Large intestine (tissue), 3 donors: ENCODE measurements around the gene CNTNAP2. TPM values are rescaled to one million over a fixed set of nuclear protein-coding genes. Genes with fewer than 3 reads are reported as not detected.

Experiments used
- DNase-seq, 2 donors: peaks; one replicate each; pipeline versions ENCODE4 v3.0.0 to v3.0.0-alpha.2; 2013
- H3K27ac ChIP-seq: one replicate; pipeline ENCODE4 v1.5.1; 2013; ENCODE audit warnings: low read length
- H3K27me3 ChIP-seq: 2 replicates; pipeline ENCODE4 v1.6.1; 2013; ENCODE audit warnings: low read length; ENCODE audit not compliant: control insufficient read depth, insufficient read depth
- H3K36me3 ChIP-seq: 2 replicates; pipeline ENCODE4 v1.6.1; 2013; ENCODE audit warnings: low read length; ENCODE audit not compliant: control insufficient read depth, insufficient read depth
- H3K4me1 ChIP-seq: one replicate; pipeline ENCODE4 v1.6.1; 2013; ENCODE audit warnings: low read length; ENCODE audit not compliant: control insufficient read depth, insufficient read depth
- H3K4me3 ChIP-seq: one replicate; pipeline ENCODE4 v1.5.1; 2013; ENCODE audit warnings: low read length
- H3K9me3 ChIP-seq: one replicate; pipeline ENCODE4 v1.6.1; 2013; ENCODE audit warnings: mild to moderate bottlenecking, low read depth, low read length, moderate library complexity; ENCODE audit not compliant: control insufficient read depth
- WGBS: methylation state at CpG from one replicate; pipeline ENCODE4 v1.1.5; 2013; ENCODE audit warnings: low lambda C conversion rate; ENCODE audit not compliant: insufficient coverage; 5-methylcytosine and 5-hydroxymethylcytosine counted together
- polyA plus RNA-seq: library from polyadenylated mRNA; unstranded; fragments of 120-200 nt; gene quantifications from one replicate; pipeline ENCODE4 v1.2.1, GENCODE V29; 2013

The CNTNAP2 gene
- polyA plus RNA-seq, 1 donor, result 12.9 TPM

DNA sequence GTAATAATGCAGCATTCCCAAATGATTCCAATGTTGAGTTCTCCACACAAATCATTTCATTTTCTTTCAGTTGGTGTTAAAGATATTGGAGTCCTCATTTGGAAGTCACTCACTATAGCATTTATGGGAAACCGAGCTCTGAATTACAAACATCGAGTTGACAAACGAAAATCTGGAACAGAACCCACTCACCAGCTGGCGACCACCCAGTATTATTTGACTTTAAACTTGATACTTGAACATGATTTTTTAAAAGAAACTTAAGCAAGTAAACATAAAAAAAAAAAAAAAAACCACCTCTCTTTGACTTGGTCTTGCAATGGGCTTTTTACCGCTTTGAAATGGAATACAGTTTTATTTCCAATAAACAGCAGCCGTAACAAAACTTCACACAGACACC is 1897.4 kb downstream of the CNTNAP2 start:
- H3K4me3 ChIP-seq, result no peak overlapping the region
- H3K9me3 ChIP-seq, result no peaks in the 10 kb centered on the region
- no peaks in the 10 kb centered on the region for H3K4me1 ChIP-seq
- 100% methylated on average over 1 of the region's 6 CpGs for WGBS
- H3K27me3 ChIP-seq, result no peaks in the 10 kb centered on the region
- no peak for DNase-seq
- no peaks in the 10 kb centered on the region for H3K36me3 ChIP-seq
- no peak overlapping the region for H3K27ac ChIP-seq

DNA sequence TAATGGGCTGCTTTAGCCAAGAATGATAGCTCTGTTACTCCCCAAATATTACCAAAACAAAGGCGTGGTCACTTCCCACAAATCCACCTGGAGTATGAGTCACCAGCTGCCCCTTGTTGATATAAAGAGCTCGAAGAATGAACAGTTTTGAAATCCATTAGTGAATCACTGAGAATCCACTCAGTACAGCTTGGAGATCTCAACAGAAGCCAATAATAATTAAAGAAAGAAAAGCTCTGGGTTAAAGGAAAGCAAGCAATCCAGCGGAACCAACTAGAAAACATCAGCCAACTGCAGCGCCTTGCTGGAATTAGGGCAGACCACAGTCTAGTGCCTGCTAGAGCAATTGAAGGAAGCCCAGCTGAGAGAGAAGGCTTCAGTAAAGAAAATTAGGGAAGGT is 1897.9 kb downstream of the CNTNAP2 start:
- Histone ChIP-seq H3K4me3 (no peak overlapping the region), H3K27ac (no peak overlapping the region), H3K36me3 (no peaks in the 10 kb centered on the region), H3K4me1 (no peaks in the 10 kb centered on the region), H3K9me3 (no peaks in the 10 kb centered on the region), H3K27me3 (no peaks in the 10 kb centered on the region)
- DNase-seq, result no peak
- 84% methylated on average over 3 of the region's 4 CpGs for WGBS

DNA sequence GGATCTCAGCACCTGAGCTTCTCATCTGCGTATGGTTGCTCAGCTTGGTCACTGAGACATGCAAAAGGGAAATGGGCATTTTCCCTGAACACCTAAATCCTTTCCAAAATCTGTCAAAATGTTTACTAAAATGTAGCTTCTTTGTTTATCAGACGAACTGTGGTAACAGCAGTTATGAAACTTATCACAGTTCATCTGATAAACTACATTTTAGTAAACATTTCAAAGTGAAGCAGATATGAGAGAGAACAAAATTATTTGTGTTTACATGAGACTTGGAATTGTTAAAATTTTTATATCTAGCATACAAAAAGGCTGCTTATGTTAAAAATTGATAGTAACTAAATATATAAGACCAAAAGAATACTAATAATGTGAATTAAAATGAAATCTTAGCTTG is 1900.5 kb downstream of the CNTNAP2 start:
- Histone ChIP-seq H3K36me3 (no peaks in the 10 kb centered on the region), H3K27ac (no peak overlapping the region), H3K4me3 (no peak overlapping the region), H3K4me1 (no peaks in the 10 kb centered on the region), H3K27me3 (no peaks in the 10 kb centered on the region), H3K9me3 (no peaks in the 10 kb centered on the region)
- 75% methylated on average over 1 of the region's 2 CpGs for WGBS
- no peak for DNase-seq

DNA sequence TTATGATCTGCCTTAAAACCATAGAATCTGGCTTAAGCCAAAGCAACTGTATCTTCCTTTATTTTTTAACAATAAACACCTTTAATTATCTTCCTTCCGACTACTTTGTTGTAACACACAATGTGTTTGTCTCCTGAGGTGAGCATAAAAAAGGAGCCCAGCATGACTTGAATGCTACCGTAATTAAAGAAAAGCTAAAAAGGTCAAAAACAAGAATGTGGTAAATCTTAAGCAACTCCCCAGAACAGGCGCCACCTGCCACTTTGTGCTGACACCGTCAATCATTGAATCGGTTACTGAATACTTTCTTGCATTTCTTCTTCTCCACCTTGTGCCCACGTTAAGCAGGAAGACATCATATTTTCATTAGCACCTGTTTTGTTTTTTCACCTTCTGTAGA is 1904.1 kb downstream of the CNTNAP2 start:
- Histone ChIP-seq H3K4me3 (no peak overlapping the region), H3K36me3 (no peaks in the 10 kb centered on the region), H3K27me3 (no peaks in the 10 kb centered on the region), H3K4me1 (no peaks in the 10 kb centered on the region), H3K9me3 (no peaks in the 10 kb centered on the region), H3K27ac (no peak overlapping the region)
- DNase-seq, result no peak
- 75% methylated on average over 5 of the region's 6 CpGs for WGBS

DNA sequence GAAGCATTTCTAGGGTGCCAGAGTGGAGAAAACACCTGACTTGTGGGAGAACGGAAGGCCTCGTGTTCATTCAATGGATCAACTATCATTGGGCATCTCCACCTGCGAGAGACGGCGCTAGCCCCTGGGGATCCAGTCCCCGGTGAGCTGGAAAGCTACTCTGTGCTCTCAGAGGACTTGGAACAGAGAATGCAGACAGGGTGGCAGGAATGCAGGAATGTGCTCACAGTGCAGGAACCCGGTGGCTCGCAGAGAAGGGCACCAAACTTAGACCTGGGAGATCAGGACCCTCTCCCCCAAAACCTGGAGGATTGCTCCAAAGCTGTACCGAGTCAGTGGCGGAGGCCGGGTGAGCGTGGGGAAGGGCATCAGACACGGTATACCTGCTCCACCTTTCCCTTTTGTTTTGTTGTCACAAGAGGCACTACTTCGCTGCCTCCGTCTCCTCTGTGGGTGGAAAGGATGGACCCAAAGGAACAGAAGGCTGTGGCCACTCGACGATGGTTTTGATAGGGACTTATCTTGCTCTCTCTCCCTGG is 1905.0 kb downstream of the CNTNAP2 start:
- no peak for DNase-seq
- H3K4me1 ChIP-seq, result no peaks in the 10 kb centered on the region
- H3K36me3 ChIP-seq, result no peaks in the 10 kb centered on the region
- H3K9me3 ChIP-seq, result no peaks in the 10 kb centered on the region
- no CpG with 5 or more reads among the region's 17 CpGs for WGBS
- H3K27me3 ChIP-seq, result no peaks in the 10 kb centered on the region
- no peak overlapping the region for H3K27ac ChIP-seq
- no peak overlapping the region for H3K4me3 ChIP-seq

DNA sequence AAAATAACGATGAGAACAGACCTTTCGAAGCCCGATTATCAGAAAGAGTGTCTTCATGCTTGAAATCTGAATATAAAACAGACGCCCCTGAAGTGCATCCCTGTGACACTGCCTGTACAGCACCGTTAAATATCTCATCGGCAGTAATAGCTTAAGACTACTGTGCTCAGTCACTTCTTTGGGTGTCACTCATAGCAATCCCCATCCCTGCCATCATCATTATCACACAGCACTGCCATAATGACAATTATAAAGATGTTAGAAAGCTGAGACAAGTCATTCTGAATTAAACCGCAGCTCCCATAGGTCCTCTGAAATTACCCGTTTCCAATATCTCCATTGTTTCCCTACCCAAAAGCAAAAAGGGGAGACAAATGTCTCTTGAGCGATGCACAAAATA is 1906.2 kb downstream of the CNTNAP2 start:
- H3K4me3 ChIP-seq, result no peak overlapping the region
- no peak for DNase-seq
- 100% methylated on average over 1 of the region's 9 CpGs for WGBS

DNA sequence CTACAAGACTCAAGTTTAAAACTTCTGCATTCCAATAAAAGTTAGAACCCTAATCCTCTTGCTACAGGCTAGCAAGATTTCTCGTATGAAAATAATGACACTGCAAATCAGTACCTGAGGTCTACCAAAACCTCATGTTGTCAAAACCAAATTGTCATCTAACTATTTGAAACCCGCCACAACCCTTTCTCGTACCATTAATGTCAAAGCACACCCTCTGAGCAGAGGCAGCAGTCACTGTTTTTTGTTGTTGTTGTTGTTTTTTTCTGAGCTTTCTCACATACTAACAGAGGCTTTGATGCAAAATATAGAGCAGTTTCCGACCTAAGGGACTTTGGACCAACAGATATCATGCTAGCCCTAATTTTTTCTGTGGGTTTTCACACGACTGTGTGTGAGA is 1910.1 kb downstream of the CNTNAP2 start:
- Histone ChIP-seq H3K27ac (no peak overlapping the region), H3K36me3 (no peaks in the 10 kb centered on the region), H3K9me3 (no peaks in the 10 kb centered on the region), H3K27me3 (no peaks in the 10 kb centered on the region), H3K4me1 (no peaks in the 10 kb centered on the region), H3K4me3 (no peak overlapping the region)
- 59% methylated on average over 4 of the region's 5 CpGs for WGBS
- DNase-seq, result no peak

More for the DNA sequence above, 1906.2 kb downstream of the CNTNAP2 start:
- Histone ChIP-seq H3K4me1 (no peaks in the 10 kb centered on the region), H3K27me3 (no peaks in the 10 kb centered on the region), H3K9me3 (no peaks in the 10 kb centered on the region), H3K27ac (no peak overlapping the region), H3K36me3 (no peaks in the 10 kb centered on the region)

DNA sequence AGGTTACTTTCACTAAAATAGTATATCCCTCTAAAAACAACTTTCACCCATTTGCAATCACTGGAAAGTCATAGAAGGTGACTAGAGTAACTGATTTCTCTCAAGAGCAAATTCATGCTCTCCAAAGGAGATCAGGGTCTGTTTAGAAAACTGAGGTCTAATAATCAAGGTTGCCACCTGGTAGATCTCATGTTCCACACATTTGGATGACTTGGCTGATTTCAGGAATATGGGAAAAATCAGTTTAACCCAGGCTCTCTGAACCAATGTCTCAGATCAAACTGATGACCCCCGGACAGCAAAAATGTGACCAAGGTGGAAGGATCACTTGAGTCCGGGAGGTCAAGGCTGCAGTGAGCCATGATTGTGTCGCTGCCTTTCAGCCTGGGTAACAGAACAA is 1911.6 kb downstream of the CNTNAP2 start:
- WGBS, result no CpG with 5 or more reads among the region's 3 CpGs
- Histone ChIP-seq H3K9me3 (no peaks in the 10 kb centered on the region), H3K4me3 (no peak overlapping the region), H3K36me3 (no peaks in the 10 kb centered on the region), H3K4me1 (no peaks in the 10 kb centered on the region), H3K27ac (no peak overlapping the region), H3K27me3 (no peaks in the 10 kb centered on the region)
- DNase-seq, result no peak

DNA sequence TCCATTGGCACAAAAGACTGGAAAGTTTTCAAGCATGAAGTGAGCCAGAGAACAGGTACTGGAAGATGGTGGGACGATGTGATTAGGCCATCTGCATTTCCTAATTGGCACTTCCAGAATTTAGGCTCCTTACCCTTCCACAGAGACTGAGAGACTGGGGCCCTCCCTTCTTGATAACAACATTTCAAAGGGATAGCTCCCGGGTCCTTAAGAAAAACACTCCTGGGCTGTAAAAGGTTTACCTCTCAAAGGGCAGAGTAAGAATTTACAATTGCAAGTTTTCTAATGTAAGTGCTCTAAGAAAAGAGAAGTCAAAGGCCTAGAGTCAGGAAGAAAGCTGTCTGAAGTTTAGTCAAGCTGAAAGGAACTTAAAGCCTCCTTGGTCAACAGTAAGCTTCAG is 1914.4 kb downstream of the CNTNAP2 start:
- Histone ChIP-seq H3K27me3 (no peaks in the 10 kb centered on the region), H3K9me3 (no peaks in the 10 kb centered on the region), H3K36me3 (no peaks in the 10 kb centered on the region), H3K4me1 (no peaks in the 10 kb centered on the region), H3K4me3 (no peak overlapping the region), H3K27ac (no peak overlapping the region)
- no peak for DNase-seq
- no CpG with 5 or more reads among the region's 2 CpGs for WGBS

DNA sequence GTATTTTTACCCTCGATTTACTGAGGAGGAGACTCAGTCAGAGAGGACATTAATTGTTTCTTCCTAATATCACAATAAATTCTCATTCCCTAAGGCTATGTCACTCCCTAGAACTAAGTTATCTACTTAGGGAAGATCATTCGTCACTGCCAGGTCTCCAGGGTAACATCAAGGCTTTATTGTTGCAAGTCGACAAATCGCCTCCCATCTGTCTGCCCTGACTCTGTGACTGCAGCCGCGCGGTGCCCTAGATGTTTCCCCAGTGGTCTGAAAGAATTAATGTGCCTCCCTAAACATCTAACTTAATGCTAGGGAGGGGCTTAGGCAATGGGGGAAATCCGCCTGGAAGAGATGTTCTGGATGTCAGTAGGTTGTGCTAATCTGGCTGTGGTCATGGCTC is 1915.2 kb downstream of the CNTNAP2 start:
- no peak for DNase-seq
- WGBS, result no CpG with 5 or more reads among the region's 8 CpGs
- no peaks in the 10 kb centered on the region for H3K4me1 ChIP-seq
- no peak overlapping the region for H3K4me3 ChIP-seq
- no peaks in the 10 kb centered on the region for H3K9me3 ChIP-seq
- no peaks in the 10 kb centered on the region for H3K36me3 ChIP-seq
- H3K27me3 ChIP-seq, result no peaks in the 10 kb centered on the region
- no peak overlapping the region for H3K27ac ChIP-seq

DNA sequence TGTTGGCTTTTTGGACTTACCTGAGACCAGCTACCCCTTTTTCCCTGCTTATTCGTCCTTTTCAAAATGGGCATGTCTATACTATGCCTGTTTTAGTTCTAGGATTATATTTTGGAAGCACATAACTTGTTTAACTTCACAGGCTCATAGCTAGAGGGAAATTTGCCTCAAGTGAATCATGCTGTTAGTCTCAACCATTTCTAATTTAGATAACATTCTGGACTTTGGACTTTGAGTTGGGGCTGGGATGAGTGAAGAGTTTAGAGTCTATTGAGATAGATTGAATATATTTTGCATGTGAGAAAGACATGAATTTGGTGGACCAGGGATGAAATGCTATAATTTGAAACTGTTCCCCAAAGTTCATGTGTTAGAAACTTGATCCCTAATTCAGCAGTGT is 1919.3 kb downstream of the CNTNAP2 start:
- Histone ChIP-seq H3K9me3 (no peaks in the 10 kb centered on the region), H3K4me1 (no peaks in the 10 kb centered on the region), H3K27ac (no peak overlapping the region), H3K36me3 (no peaks in the 10 kb centered on the region), H3K4me3 (no peak overlapping the region), H3K27me3 (no peaks in the 10 kb centered on the region)
- peak; percentile 7 to 32 for DNase-seq
- no CpG with 5 or more reads among the region's 1 CpG for WGBS
